Stimulated activated CD4-positive, alpha-beta T cell treated with anti-CD3 and anti-CD28 coated beads, TNF-alpha, amount 100 ng/mL, for 4 hours (primary cell): ENCODE data around the gene AXIN1.

Experiments
- DNase-seq, 3 experiments: peaks; one replicate each; pipeline ENCODE4 v3.0.0-alpha.2; 2020; ENCODE audit warnings: low read depth in 3 of 3

Gene AXIN1

GRCh38 chr16:283033-283805, 69.3 kb downstream of the AXIN1 start, which contains the start of gene PDIA2:
PDIA2 (plus strand) TSS chr16:283164; CDS start chr16:283170, 6 bp downstream.
- no peak for DNase-seq

- DNase-seq = no peak
These were observed 70.0 kb downstream of the AXIN1 start for GRCh38 chr16:282491-282890.

- no peak for DNase-seq
These were observed 70.8 kb downstream of the AXIN1 start for GRCh38 chr16:281660-282255.

- DNase-seq = no peak
These were observed 71.4 kb downstream of the AXIN1 start for GRCh38 chr16:280991-281659.

- no peak for DNase-seq
These were observed 72.0 kb downstream of the AXIN1 start, which contains the start of gene ARHGDIG for GRCh38 chr16:280552-280951. ARHGDIG (plus strand) TSS chr16:280591; CDS start chr16:280681, 90 bp downstream.

- no peak for DNase-seq
These were observed 72.5 kb downstream of the AXIN1 start for GRCh38 chr16:280005-280460.

GRCh38 chr16:279531-279930, 73.0 kb downstream of the AXIN1 start:
- no peak for DNase-seq

- no peak for DNase-seq
These were observed 73.6 kb downstream of the AXIN1 start for GRCh38 chr16:278863-279366.

- no peak for DNase-seq
These were observed 76.0 kb downstream of the AXIN1 start for GRCh38 chr16:276426-277077.

- no peak for DNase-seq
These were observed 76.7 kb downstream of the AXIN1 start, which contains the start of gene RGS11 for GRCh38 chr16:275786-276232. RGS11 (minus strand) TSS chr16:275944; CDS start chr16:275911, 33 bp downstream.

- DNase-seq = no peak
These were observed 77.4 kb downstream of the AXIN1 start for GRCh38 chr16:275041-275641.

GRCh38 chr16:273547-274421, 78.7 kb downstream of the AXIN1 start:
- DNase-seq = no peak

- no peak for DNase-seq
These were observed 79.6 kb downstream of the AXIN1 start for GRCh38 chr16:272633-273546.

- no peak for DNase-seq
These were observed 81.9 kb downstream of the AXIN1 start for GRCh38 chr16:270381-271255.

GRCh38 chr16:269061-269796, 83.3 kb downstream of the AXIN1 start:
- no peak for DNase-seq

GRCh38 chr16:268141-269053, 84.1 kb downstream of the AXIN1 start:
- no peak for DNase-seq
